Measurements from ENCODE around the gene ZNF774. TPM values are rescaled to one million over a fixed set of nuclear protein-coding genes. Genes with fewer than 3 reads are reported as not detected.
A peak's percentile ranks its signal among the peaks of the same experiment; 100 is the strongest.
"Not testable (repeated sequence)": the region's sequence is repeated elsewhere in the genome, so short reads cannot be mapped to it uniquely, and the experiment has no call there.

ZNF774 gene
- polyA plus RNA-seq (2013, experiment 1 of 2), result 2.5 TPM
- 2.8 TPM for polyA plus RNA-seq (2013, experiment 2 of 2)

- H3K9ac ChIP-seq (ENCODE audit: low read depth, low read length, poor library complexity), result no peak within 1 kb of the TSS
These were observed at the start of gene ZNF774 for GRCh38 chr15:90352107-90352893. Gene ZNF774 (plus strand): TSS chr15:90352284. CDS start chr15:90354661, 2,377 bp downstream.

GRCh38 chr15:90305355-90305754, 46.7 kb upstream of the ZNF774 start:
- H3K4me1 ChIP-seq (ENCODE audit: control insufficient read depth in 2 of 2, insufficient read depth in 1 of 2, low read depth in 1 of 2, low read length in 2 of 2); H3K18ac ChIP-seq (ENCODE audit: low read length); H3K4ac ChIP-seq (ENCODE audit: low read length); H4K8ac ChIP-seq (ENCODE audit: low read depth, low read length); H3K14ac ChIP-seq (ENCODE audit: low read length); H3K36me3 ChIP-seq (replicated peaks in 1 of 2; ENCODE audit: control insufficient read depth in 2 of 2, insufficient read depth in 2 of 2, low read length in 2 of 2); H3K4me2 ChIP-seq (ENCODE audit: insufficient read depth, low read length, poor library complexity, severe bottlenecking); H3K27me3 ChIP-seq (ENCODE audit: control insufficient read depth in 3 of 3, insufficient read depth in 3 of 3, low read depth in 1 of 3, low read length in 3 of 3); H3K27ac ChIP-seq (replicated peaks; ENCODE audit: low read length); H2BK120ac ChIP-seq (ENCODE audit: low read depth, low read length); H2BK12ac ChIP-seq (ENCODE audit: low read length); H4K91ac ChIP-seq (ENCODE audit: low read depth, low read length, poor library complexity); H2AK5ac ChIP-seq (ENCODE audit: low read depth, low read length); DNase-seq (ENCODE audit: low spot score); H3K23ac ChIP-seq (ENCODE audit: low read depth, low read length, poor library complexity); H3K9me3 ChIP-seq (replicated peaks in 1 of 2; ENCODE audit: control insufficient read depth in 2 of 2, insufficient read depth in 1 of 2, low read depth in 1 of 2, low read length in 2 of 2); H3K79me1 ChIP-seq (ENCODE audit: low read depth, low read length); H2BK15ac ChIP-seq (ENCODE audit: low read length); H3K4me3 ChIP-seq (ENCODE audit: low read length in 2 of 2); H3K9ac ChIP-seq (ENCODE audit: low read depth, low read length, poor library complexity); H2BK5ac ChIP-seq (ENCODE audit: low read length); H2AFZ ChIP-seq (ENCODE audit: low read length): not testable (repeated sequence)
- no CpG with 5 or more reads among the region's 14 CpGs for WGBS, 2 donors (ENCODE audit: extremely low coverage in 2 of 2, insufficient read length in 2 of 2, insufficient replicate concordance in 1 of 2)

More at GRCh38 chr15:90352107-90352893, at the start of gene ZNF774:
- peak within 1 kb of the TSS; percentile 12 for H3K23ac ChIP-seq (ENCODE audit: low read depth, low read length, poor library complexity)
- H3K27ac ChIP-seq (replicated peaks; ENCODE audit: low read length), result no peak within 1 kb of the TSS
- H3K36me3 ChIP-seq (replicated peaks in 1 of 2; ENCODE audit: control insufficient read depth in 2 of 2, insufficient read depth in 2 of 2, low read length in 2 of 2), result no peaks in the 10 kb centered on the region
- peak within 1 kb of the TSS; percentile 100 for H2AFZ ChIP-seq (ENCODE audit: low read length)
- no peaks in the 10 kb centered on the region for H3K79me1 ChIP-seq (ENCODE audit: low read depth, low read length)
- no peak within 1 kb of the TSS for H2BK12ac ChIP-seq (ENCODE audit: low read length)
- DNase-seq (ENCODE audit: low spot score), result peak; percentile 98
- H4K91ac ChIP-seq (ENCODE audit: low read depth, low read length, poor library complexity), result no peak within 1 kb of the TSS
- no peak within 1 kb of the TSS for H2BK15ac ChIP-seq (ENCODE audit: low read length)
- H3K4ac ChIP-seq (ENCODE audit: low read length), result no peak within 1 kb of the TSS
- no peak within 1 kb of the TSS for H2BK120ac ChIP-seq (ENCODE audit: low read depth, low read length)
- no CpG with 5 or more reads among the region's 53 CpGs for WGBS, 2 donors (ENCODE audit: extremely low coverage in 2 of 2, insufficient read length in 2 of 2, insufficient replicate concordance in 1 of 2)
- no peaks in the 10 kb centered on the region for H3K27me3 ChIP-seq (ENCODE audit: control insufficient read depth in 3 of 3, insufficient read depth in 3 of 3, low read depth in 1 of 3, low read length in 3 of 3)
- no peaks in the 10 kb centered on the region for H3K9me3 ChIP-seq (replicated peaks in 1 of 2; ENCODE audit: control insufficient read depth in 2 of 2, insufficient read depth in 1 of 2, low read depth in 1 of 2, low read length in 2 of 2)
- peak within 1 kb of the TSS; percentile 73 for H3K18ac ChIP-seq (ENCODE audit: low read length)
- H4K8ac ChIP-seq (ENCODE audit: low read depth, low read length), result no peak within 1 kb of the TSS
- H3K14ac ChIP-seq (ENCODE audit: low read length), result no peak within 1 kb of the TSS
- H2AK5ac ChIP-seq (ENCODE audit: low read depth, low read length), result no peak within 1 kb of the TSS
- H3K4me2 ChIP-seq (ENCODE audit: insufficient read depth, low read length, poor library complexity, severe bottlenecking), result peak within 1 kb of the TSS; percentile 96
- H3K4me1 ChIP-seq (ENCODE audit: control insufficient read depth in 2 of 2, insufficient read depth in 1 of 2, low read depth in 1 of 2, low read length in 2 of 2), result peaks cover 0 to 3% of the 10 kb centered on the region in 2 donors
- H2BK5ac ChIP-seq (ENCODE audit: low read length), result no peak within 1 kb of the TSS
- peak within 1 kb of the TSS; percentile 81 to 96 for H3K4me3 ChIP-seq (ENCODE audit: low read length in 2 of 2)

DNA sequence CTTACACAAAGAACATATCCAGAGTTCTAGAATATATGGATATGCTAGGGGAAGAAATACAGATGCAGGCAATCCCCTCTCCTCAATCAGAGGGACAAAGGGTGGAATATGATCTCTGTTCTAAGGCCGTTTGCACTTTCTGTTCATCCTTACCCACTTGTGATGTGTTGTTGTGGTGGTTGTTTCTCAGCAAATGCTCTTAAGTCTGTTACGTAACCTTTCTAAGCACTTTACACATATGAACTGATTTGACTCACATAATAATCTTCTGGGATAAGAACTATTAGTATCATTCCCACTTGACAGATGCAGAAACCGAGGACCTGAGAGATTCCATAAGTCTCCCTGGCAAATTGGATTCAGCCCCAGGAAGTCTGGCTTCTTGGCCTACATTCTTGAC, 46.2 kb upstream of the ZNF774 start:
- Histone ChIP-seq H3K9ac (ENCODE audit: low read depth, low read length, poor library complexity) (no peak overlapping the region), H3K27ac (replicated peaks; ENCODE audit: low read length) (no peak overlapping the region), H2BK5ac (ENCODE audit: low read length) (no peak overlapping the region), H3K18ac (ENCODE audit: low read length) (no peak overlapping the region), H3K36me3 (replicated peaks in 1 of 2; ENCODE audit: control insufficient read depth in 2 of 2, insufficient read depth in 2 of 2, low read length in 2 of 2) (no peaks in the 10 kb centered on the region), H2BK120ac (ENCODE audit: low read depth, low read length) (no peak overlapping the region), H2AFZ (ENCODE audit: low read length) (no peak overlapping the region), H4K8ac (ENCODE audit: low read depth, low read length) (no peak overlapping the region), H3K4me3 (ENCODE audit: low read length in 2 of 2) (no peak overlapping the region), H3K27me3 (ENCODE audit: control insufficient read depth in 3 of 3, insufficient read depth in 3 of 3, low read depth in 1 of 3, low read length in 3 of 3) (no peaks in the 10 kb centered on the region), H2BK12ac (ENCODE audit: low read length) (no peak overlapping the region), H3K23ac (ENCODE audit: low read depth, low read length, poor library complexity) (no peak overlapping the region), H3K4me2 (ENCODE audit: insufficient read depth, low read length, poor library complexity, severe bottlenecking) (no peak overlapping the region), H3K14ac (ENCODE audit: low read length) (no peak overlapping the region), H4K91ac (ENCODE audit: low read depth, low read length, poor library complexity) (no peak overlapping the region), H2BK15ac (ENCODE audit: low read length) (no peak overlapping the region), H3K4me1 (ENCODE audit: control insufficient read depth in 2 of 2, insufficient read depth in 1 of 2, low read depth in 1 of 2, low read length in 2 of 2) (peaks cover 0 to 8% of the 10 kb centered on the region in 2 donors), H3K79me1 (ENCODE audit: low read depth, low read length) (peaks cover 2% of the 10 kb centered on the region), H3K4ac (ENCODE audit: low read length) (no peak overlapping the region), H3K9me3 (replicated peaks in 1 of 2; ENCODE audit: control insufficient read depth in 2 of 2, insufficient read depth in 1 of 2, low read depth in 1 of 2, low read length in 2 of 2) (no peaks in the 10 kb centered on the region), H2AK5ac (ENCODE audit: low read depth, low read length) (no peak overlapping the region)
- DNase-seq (ENCODE audit: low spot score), result no peak
- no CpG with 5 or more reads among the region's 3 CpGs for WGBS, 2 donors (ENCODE audit: extremely low coverage in 2 of 2, insufficient read length in 2 of 2, insufficient replicate concordance in 1 of 2)

DNA sequence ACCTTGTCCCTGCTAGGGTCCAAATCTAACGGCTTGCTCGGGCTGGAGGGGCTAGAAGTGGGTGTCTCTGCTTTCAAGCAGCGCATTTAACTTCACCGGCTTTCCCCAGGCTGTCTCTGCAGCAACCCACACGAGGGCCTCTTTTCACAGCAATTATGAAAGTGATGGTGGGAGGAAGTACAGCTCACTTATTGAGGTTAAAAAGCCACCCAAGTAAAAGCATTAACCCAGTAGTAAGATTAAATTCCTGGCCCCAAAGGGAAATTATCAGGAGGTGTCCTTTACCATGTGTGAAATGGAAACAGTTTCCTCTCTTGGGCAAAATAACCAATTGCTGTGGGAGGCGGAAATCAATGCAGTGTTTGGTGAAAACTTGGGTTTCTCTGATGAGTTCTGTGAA, 45.5 kb upstream of the ZNF774 start:
- Histone ChIP-seq H3K4ac (ENCODE audit: low read length) (no peak overlapping the region), H3K18ac (ENCODE audit: low read length) (no peak overlapping the region), H3K23ac (ENCODE audit: low read depth, low read length, poor library complexity) (no peak overlapping the region), H3K4me1 (ENCODE audit: control insufficient read depth in 2 of 2, insufficient read depth in 1 of 2, low read depth in 1 of 2, low read length in 2 of 2) (peaks cover 0 to 4% of the 10 kb centered on the region in 2 donors), H2AK5ac (ENCODE audit: low read depth, low read length) (no peak overlapping the region), H2AFZ (ENCODE audit: low read length) (no peak overlapping the region), H2BK120ac (ENCODE audit: low read depth, low read length) (no peak overlapping the region), H4K91ac (ENCODE audit: low read depth, low read length, poor library complexity) (no peak overlapping the region), H3K4me3 (ENCODE audit: low read length in 2 of 2) (no peak overlapping the region), H3K9me3 (replicated peaks in 1 of 2; ENCODE audit: control insufficient read depth in 2 of 2, insufficient read depth in 1 of 2, low read depth in 1 of 2, low read length in 2 of 2) (no peaks in the 10 kb centered on the region), H3K36me3 (replicated peaks in 1 of 2; ENCODE audit: control insufficient read depth in 2 of 2, insufficient read depth in 2 of 2, low read length in 2 of 2) (no peaks in the 10 kb centered on the region), H4K8ac (ENCODE audit: low read depth, low read length) (no peak overlapping the region), H3K27me3 (ENCODE audit: control insufficient read depth in 3 of 3, insufficient read depth in 3 of 3, low read depth in 1 of 3, low read length in 3 of 3) (no peaks in the 10 kb centered on the region), H3K79me1 (ENCODE audit: low read depth, low read length) (no peaks in the 10 kb centered on the region), H2BK15ac (ENCODE audit: low read length) (no peak overlapping the region), H3K14ac (ENCODE audit: low read length) (no peak overlapping the region), H2BK5ac (ENCODE audit: low read length) (no peak overlapping the region), H2BK12ac (ENCODE audit: low read length) (no peak overlapping the region), H3K9ac (ENCODE audit: low read depth, low read length, poor library complexity) (no peak overlapping the region), H3K4me2 (ENCODE audit: insufficient read depth, low read length, poor library complexity, severe bottlenecking) (no peak overlapping the region), H3K27ac (replicated peaks; ENCODE audit: low read length) (no peak overlapping the region)
- no CpG with 5 or more reads among the region's 6 CpGs for WGBS, 2 donors (ENCODE audit: extremely low coverage in 2 of 2, insufficient read length in 2 of 2, insufficient replicate concordance in 1 of 2)
- no peak for DNase-seq (ENCODE audit: low spot score)
